Activated naive CD4-positive, alpha-beta T cell treated with anti-CD3 and anti-CD28 coated beads, Interleukin-2, amount 50 U/mL, for 24 hours (primary cell): ENCODE data around the gene KCNT2.

Experiments used
- H3K27ac Mint-ChIP-seq: one replicate; pipeline ENCODE4 v1.8.0; 2021; ENCODE audit warnings: mild to moderate bottlenecking, mixed read lengths
- H3K27me3 Mint-ChIP-seq: one replicate; pipeline ENCODE4 v1.8.0; 2021; ENCODE audit warnings: mixed read lengths
- H3K36me3 Mint-ChIP-seq: one replicate; pipeline ENCODE4 v1.8.0; 2021; ENCODE audit warnings: mixed read lengths
- H3K4me1 Mint-ChIP-seq: one replicate; pipeline ENCODE4 v1.8.0; 2021; ENCODE audit warnings: mixed read lengths
- H3K4me3 Mint-ChIP-seq: one replicate; pipeline ENCODE4 v1.8.0; 2021; ENCODE audit warnings: mild to moderate bottlenecking, mixed read lengths
- H3K9me3 Mint-ChIP-seq: one replicate; pipeline ENCODE4 v1.8.0; 2021; ENCODE audit warnings: mixed read lengths

The KCNT2 gene

GRCh38 chr1:196209265-196209664 lies 399.0 kb downstream of the KCNT2 start:
- Mint-ChIP-seq H3K27ac (no peak overlapping the region), H3K36me3 (no peaks in the 10 kb centered on the region), H3K27me3 (no peaks in the 10 kb centered on the region), H3K4me3 (no peak overlapping the region), H3K4me1 (no peaks in the 10 kb centered on the region), H3K9me3 (peaks cover 13% of the 10 kb centered on the region)

GRCh38 chr1:196207612-196208217 lies 400.5 kb downstream of the KCNT2 start:
- H3K36me3 Mint-ChIP-seq, result no peaks in the 10 kb centered on the region
- H3K9me3 Mint-ChIP-seq, result peaks cover 13% of the 10 kb centered on the region
- no peaks in the 10 kb centered on the region for H3K27me3 Mint-ChIP-seq
- H3K4me1 Mint-ChIP-seq, result no peaks in the 10 kb centered on the region
- H3K4me3 Mint-ChIP-seq, result no peak overlapping the region
- H3K27ac Mint-ChIP-seq, result no peak overlapping the region

- Mint-ChIP-seq H3K36me3 (no peaks in the 10 kb centered on the region), H3K27me3 (no peaks in the 10 kb centered on the region), H3K9me3 (peaks cover 13% of the 10 kb centered on the region), H3K27ac (no peak overlapping the region), H3K4me1 (no peaks in the 10 kb centered on the region), H3K4me3 (no peak overlapping the region)
Measured at GRCh38 chr1:196205882-196206281, 402.4 kb downstream of the KCNT2 start.

GRCh38 chr1:196196486-196196885 lies 411.8 kb downstream of the KCNT2 start:
- no peaks in the 10 kb centered on the region for H3K4me1 Mint-ChIP-seq
- peaks cover 5% of the 10 kb centered on the region for H3K9me3 Mint-ChIP-seq
- H3K27ac Mint-ChIP-seq, result no peak overlapping the region
- H3K36me3 Mint-ChIP-seq, result no peaks in the 10 kb centered on the region
- no peak overlapping the region for H3K4me3 Mint-ChIP-seq
- H3K27me3 Mint-ChIP-seq, result peaks cover 2% of the 10 kb centered on the region

- Mint-ChIP-seq H3K4me1 (no peaks in the 10 kb centered on the region), H3K4me3 (no peak overlapping the region), H3K27ac (no peak overlapping the region), H3K9me3 (peaks cover 9% of the 10 kb centered on the region), H3K27me3 (peaks cover 2% of the 10 kb centered on the region), H3K36me3 (no peaks in the 10 kb centered on the region)
Measured at GRCh38 chr1:196193896-196194559, 414.2 kb downstream of the KCNT2 start.

GRCh38 chr1:196183941-196184340 lies 424.3 kb downstream of the KCNT2 start:
- no peaks in the 10 kb centered on the region for H3K4me1 Mint-ChIP-seq
- no peaks in the 10 kb centered on the region for H3K36me3 Mint-ChIP-seq
- H3K27ac Mint-ChIP-seq, result no peak overlapping the region
- no peaks in the 10 kb centered on the region for H3K27me3 Mint-ChIP-seq
- no peaks in the 10 kb centered on the region for H3K9me3 Mint-ChIP-seq
- no peak overlapping the region for H3K4me3 Mint-ChIP-seq

GRCh38 chr1:196181594-196181878 lies 426.7 kb downstream of the KCNT2 start:
- H3K9me3 Mint-ChIP-seq, result no peaks in the 10 kb centered on the region
- H3K27me3 Mint-ChIP-seq, result no peaks in the 10 kb centered on the region
- no peak overlapping the region for H3K4me3 Mint-ChIP-seq
- H3K36me3 Mint-ChIP-seq, result no peaks in the 10 kb centered on the region
- no peaks in the 10 kb centered on the region for H3K4me1 Mint-ChIP-seq
- no peak overlapping the region for H3K27ac Mint-ChIP-seq

GRCh38 chr1:196180847-196181593 lies 427.2 kb downstream of the KCNT2 start:
- Mint-ChIP-seq H3K36me3 (no peaks in the 10 kb centered on the region), H3K4me3 (no peak overlapping the region), H3K9me3 (no peaks in the 10 kb centered on the region), H3K4me1 (no peaks in the 10 kb centered on the region), H3K27me3 (no peaks in the 10 kb centered on the region), H3K27ac (no peak overlapping the region)

- Mint-ChIP-seq H3K27ac (no peak overlapping the region), H3K4me3 (no peak overlapping the region), H3K9me3 (no peaks in the 10 kb centered on the region), H3K36me3 (no peaks in the 10 kb centered on the region), H3K4me1 (no peaks in the 10 kb centered on the region), H3K27me3 (no peaks in the 10 kb centered on the region)
Measured at GRCh38 chr1:196178083-196178635, 430.1 kb downstream of the KCNT2 start.
